ENCODE measurements around the gene RPL10A.

The RPL10A gene

GRCh38 chr6:35476004-35476403 lies 7.8 kb downstream of the RPL10A start:
- no peak for DNase-seq

DNA sequence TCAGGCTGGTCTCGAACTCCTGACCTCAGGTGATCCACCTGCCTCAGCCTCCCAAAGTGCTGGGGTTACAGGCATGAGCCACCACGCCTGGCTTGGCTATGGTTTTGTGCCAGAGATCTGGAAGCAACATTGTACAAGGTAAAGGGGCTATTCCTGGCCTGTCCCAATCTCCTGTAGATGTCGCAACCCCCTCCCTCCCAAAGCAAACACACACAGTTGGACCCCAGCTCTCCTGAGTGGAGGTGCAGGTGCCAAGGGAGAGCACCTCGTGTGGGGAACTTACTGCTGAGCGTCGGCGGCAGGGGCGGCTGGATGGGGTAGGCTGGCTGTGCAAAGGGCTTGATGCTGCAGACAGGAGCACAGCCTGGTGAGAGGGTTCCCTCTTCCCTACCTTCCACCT lies 8.8 kb downstream of the RPL10A start:
- DNase-seq: no peak

DNA sequence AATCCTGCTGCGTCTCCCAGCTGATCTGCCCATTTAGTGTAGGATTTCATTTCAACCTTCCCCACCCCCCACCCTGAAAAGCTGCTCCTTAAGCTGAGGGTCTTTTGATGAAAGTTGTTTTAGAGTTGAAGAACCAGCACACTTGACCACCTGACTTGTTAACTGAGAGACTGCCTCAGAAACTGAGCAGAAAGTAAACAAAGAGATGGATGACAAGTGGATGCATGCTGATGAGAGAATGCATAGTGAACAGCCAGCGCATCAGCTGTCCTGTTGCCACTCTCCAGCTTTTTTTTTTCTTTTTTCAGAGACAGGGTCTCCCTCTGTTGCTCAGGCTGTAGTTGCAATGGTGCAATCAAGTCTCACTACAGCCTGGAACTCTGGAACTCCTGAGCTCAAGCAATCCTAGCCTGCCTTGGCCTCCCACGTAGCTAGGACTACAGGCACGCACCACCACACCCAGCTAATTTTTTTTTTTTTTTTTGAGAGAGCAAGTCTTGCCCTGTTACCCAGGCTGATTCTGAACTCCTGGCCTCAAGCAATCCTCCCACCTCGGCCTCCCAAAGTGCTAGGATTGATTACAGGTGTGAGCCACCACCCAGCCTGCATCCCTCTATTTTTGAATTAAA lies 9.5 kb downstream of the RPL10A start:
- no peak for DNase-seq

DNA sequence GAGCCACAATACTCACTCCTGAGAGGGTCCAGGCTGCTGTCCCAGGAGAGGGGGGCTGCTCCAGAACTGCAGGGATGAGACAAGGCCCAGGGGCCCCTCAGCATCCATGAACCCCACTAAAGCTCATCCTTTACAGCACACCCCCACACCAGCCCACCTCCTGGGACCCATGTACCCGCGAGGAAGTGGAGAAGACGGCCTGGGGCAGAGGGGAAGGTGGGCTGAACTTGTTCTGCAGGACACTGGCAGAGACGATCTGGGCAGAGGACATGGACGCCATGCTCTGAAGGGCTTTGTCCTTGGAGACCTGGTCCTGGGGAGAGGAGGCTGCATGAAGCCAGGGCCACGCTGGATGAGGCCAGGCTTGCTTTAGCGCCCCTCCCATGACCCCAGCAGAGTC lies 10.1 kb downstream of the RPL10A start:
- no peak for DNase-seq

DNA sequence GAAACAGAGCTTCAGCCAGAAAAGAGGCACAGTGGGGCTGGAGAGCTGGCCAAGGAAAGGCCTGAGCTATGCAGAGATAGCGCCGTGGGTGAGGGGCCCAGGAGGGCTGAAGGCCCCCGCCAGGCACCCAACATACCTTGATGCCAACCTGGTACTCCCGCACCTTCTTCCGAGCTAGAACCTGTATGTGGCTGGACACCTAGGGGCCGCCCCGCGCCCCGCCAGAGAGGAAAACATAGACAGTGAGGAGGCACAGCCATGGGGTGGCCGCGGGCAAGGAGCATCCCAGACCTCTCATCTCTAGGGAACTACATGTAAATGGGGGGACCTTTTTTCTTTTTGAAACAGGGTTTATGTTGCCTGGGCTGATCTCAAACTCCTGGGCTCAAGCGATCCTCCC lies 12.0 kb downstream of the RPL10A start:
- no peak for DNase-seq

- no peak for DNase-seq
These were observed 13.0 kb downstream of the RPL10A start for GRCh38 chr6:35481226-35481625.

GRCh38 chr6:35483062-35483461 lies 14.9 kb downstream of the RPL10A start:
- DNase-seq: no peak

DNA sequence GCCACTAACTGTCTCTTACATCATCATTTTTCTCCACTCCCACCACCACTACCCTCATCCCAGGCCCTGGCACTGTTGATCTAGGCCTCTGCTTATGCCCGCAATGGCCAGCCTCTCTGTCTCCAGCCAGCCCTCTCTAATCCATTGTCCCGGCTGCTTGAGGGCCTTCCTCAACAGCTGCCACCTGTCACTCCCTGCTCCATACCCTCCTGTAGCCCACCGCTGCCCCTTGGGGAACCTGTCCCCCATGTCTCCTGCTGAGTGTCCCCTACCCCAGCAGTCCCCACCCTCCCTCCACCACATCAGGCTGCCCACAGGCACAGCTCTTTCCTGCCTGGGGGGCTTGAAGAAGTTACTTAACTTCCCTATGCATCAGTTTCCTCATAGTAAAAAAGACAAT lies 15.3 kb downstream of the RPL10A start:
- no peak for DNase-seq

- no peak for DNase-seq
These were observed 15.9 kb downstream of the RPL10A start for GRCh38 chr6:35483893-35484645.

- DNase-seq: no peak
These were observed 16.8 kb downstream of the RPL10A start for GRCh38 chr6:35484921-35485392.

DNA sequence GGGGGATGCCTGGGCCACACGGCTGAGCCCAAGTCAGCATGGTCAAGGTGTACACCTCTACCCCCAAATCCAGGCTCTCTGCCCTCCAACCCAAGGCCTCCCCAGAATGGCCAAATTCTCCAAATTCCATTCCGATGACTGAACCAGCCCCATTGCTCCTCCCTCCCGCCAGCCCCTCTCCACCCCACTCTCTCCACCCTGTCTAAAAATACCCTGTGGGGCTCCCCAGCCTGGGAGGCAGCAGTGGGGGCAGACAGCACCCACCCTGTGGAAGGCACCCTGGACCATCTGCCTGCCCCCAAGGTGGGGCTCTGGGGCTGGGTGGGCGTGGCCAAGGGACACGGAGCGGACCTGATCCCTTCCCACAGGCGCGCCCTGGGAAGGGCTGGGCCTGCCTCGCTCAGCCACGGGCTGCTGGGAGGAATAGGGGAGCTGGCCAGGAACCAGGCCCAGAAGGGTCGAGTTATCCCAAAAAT lies 17.2 kb downstream of the RPL10A start:
- no peak for DNase-seq

GRCh38 chr6:35486005-35486925 lies 18.1 kb downstream of the RPL10A start:
- no peak for DNase-seq

DNA sequence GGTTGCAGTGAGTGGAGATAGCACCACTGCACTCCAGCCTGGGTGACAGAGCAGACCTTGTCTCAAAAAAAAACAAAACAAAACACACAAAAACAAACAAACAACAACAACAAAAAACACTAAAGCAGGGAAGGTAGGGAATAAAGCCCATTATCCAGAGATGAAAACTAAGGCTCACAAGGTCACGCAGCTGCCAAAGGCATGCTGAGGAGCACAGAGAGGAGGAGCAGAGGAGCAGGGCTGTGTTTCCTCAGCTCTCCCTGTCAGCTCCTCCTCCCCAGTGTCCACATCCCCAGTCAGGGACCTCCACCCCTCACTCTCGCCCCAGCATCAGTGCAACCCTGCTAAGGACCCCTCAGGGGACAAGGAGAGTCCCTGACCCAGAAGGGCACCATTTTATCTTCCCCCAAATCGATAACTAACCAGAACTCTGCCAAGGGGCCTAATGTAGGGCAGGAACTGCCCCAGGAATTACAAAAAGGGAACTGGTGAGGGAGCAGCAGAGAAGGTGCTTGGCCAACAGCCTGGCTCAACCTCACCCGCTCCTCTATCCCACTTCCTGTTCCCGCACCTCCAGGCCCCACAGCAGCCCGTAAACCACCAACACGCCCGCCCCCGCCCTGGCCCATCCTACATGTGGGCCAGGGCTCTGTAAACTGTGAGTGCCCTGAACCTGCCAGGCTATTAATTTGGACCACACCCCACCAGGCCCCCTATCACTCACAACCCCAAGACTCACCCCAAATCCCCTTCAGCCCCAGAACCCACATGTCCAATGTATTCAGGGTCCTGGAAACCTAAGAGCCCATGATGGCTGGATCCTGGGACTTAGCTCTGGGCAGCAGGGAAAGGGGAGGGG lies 19.7 kb downstream of the RPL10A start:
- DNase-seq: peak; percentile 73

GRCh38 chr6:35488517-35488862 lies 20.3 kb downstream of the RPL10A start:
- no peak for DNase-seq

- peak; percentile 62 for DNase-seq
These were observed 20.9 kb downstream of the RPL10A start for GRCh38 chr6:35489066-35489465.

DNA sequence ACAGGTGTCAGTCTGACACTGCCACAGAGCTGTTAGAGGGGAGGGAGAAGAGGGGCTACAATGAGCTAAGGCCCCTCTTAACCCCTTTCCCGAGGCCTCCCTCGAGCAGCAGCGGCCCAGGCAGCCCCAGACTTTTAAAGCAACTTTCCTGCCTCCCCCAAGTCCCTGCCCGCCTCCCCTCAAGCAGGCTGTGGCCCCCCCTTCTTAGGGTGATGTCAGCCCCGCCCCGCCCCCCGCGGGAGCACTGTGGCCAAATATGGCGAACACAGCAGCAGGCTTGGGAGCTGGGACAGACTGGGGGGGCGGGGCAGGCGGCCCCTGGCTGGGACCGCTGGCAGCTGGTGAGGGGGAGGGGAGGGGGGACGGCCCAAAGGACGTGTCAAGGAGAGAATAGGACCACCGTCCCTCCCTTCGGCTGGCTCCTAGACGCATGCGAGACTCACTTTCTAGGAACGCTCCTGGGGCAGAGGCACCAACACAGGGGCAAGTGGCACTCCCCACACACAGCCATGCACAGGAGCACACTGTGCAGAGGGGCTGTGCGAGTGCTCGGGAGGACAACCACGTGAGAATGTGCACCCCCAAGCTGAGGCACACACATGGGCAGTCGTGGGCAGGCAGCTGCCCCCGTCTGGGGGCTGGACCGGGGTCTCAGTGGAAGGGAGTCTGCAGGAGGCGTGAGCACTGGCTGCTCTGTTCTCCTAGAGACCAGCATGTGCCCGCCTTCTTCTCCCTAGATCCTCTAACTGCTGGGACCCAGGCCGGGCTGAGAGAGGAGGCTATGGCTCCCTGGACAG lies 22.0 kb downstream of the RPL10A start:
- DNase-seq: peak; percentile 93

DNA sequence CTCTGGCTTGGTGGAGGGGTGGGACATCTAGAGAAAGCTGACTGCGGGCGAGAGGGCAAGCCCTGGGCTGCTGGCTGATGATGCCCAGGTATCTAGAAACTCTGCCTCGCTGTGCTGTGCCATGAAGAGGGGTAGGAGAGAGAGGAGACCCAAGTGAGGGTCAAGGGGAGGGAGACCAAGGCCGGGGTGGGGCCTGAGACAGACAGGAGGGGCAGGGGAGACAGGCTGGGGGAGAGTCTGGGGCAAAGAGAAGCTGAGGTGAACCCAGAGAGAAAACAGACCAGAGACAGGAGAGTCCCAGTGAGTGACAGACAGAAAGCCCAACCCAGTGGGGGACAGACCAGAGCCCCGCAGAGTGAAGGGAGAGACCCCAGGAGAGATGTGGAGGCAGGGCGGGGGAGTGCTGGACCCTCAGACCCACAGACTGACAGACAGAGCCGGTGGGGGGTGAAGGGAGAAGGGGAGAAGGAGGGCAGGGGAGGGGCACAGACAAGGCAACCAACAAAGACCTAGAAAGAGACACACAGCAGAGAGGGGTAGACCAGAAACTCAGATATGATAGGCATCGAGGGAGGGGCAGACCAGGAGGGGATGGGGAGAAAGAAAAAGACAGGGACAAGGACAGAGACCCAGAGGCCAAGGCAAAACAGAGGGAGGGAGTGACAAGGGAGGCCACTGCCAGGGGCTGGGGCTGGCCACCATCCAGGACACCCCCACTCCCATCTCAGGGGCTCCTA lies 22.8 kb downstream of the RPL10A start:
- DNase-seq: no peak

DNA sequence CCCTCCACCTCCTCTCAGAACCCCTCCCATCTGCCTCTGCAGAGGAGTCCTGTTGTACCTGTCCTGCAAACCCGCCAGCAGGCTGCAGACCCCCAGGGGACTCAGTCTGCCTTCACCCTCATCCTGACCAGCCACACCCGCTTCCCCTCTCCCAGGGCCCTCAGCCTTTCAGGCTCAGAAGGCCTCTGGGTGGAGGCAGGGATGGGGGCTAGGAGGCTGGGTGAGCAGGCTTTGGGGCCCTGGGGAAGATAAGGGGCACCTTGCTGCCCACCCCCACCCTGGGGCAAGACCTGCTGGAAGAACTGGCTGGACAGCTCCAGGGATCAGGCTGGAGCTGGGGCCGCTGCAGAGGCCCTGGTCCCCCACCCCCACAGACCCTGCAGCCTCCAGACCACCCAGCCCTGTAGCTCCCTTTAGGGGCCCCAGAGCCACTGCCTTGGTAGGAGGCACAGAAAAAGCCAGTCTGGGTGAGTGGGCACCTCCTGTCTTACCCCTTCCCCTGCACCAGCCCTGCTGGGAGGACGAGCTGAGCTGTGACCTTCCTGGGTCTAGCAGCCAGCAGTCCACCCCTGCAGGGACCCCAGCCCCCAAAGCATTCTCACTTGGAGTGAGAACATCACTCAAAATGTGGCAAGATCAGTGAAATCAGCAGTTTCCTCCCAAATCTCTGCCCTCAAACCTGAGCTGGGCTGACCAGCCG lies 23.5 kb downstream of the RPL10A start:
- no peak for DNase-seq

GRCh38 chr6:35492258-35492973 lies 24.2 kb downstream of the RPL10A start:
- DNase-seq: no peak

DNA sequence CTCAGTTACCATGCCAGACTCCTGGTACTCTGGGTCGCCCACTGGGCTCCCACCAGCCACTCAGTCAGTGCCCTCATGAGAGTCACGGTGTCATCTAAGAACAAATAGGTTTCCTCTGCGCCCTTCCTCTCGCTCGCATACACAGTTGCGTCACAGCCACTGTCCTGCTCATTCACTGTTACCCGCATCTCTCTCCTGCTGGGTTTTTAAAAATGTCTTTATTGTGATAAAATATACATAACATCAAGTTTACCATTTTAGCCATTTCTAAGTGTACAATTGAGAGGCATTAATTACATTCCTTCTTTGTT lies 24.7 kb downstream of the RPL10A start:
- no peak for DNase-seq

Measured in DMS 273 treated with DMSO at 0.1 percent for 48 hours (cell line).